ENCODE measurements around the gene INPPL1.

INPPL1 gene

GRCh38 chr11:72250661-72251464 is 26.3 kb downstream of the INPPL1 start:
- DNase-seq: no peak
- Histone ChIP-seq H3K27me3 (replicated peaks; ENCODE audit: insufficient read depth, low read length) (no peaks in the 10 kb centered on the region), H3K9me2 (replicated peaks; ENCODE audit: insufficient read depth, low read length) (no peaks in the 10 kb centered on the region), H3K4me3 (ENCODE audit: low read length) (no peak overlapping the region), H2AFZ (ENCODE audit: low read length) (no peak overlapping the region), H3K9me3 (replicated peaks; ENCODE audit: insufficient read depth, low read length) (no peaks in the 10 kb centered on the region), H3K27ac (ENCODE audit: low read length) (no peak overlapping the region), H3K79me2 (ENCODE audit: low read length) (no peaks in the 10 kb centered on the region), H3K4me2 (ENCODE audit: low read depth, low read length) (no peak overlapping the region), H3K9ac (ENCODE audit: low read length) (no peak overlapping the region), H3K36me3 (replicated peaks; ENCODE audit: insufficient read depth, low read length) (no peaks in the 10 kb centered on the region), H3K4me1 (ENCODE audit: low read length) (peaks cover 22% of the 10 kb centered on the region), H3F3A (ENCODE audit: insufficient read depth, low read length) (peaks cover 15% of the 10 kb centered on the region), H4K20me1 (ENCODE audit: insufficient read depth, low read length) (no peaks in the 10 kb centered on the region)
- no peak for TF ChIP-seq EZH2 (optimal IDR thresholded peaks at IDR 0.05; ENCODE audit: low read depth, low read length)
- no peak for TF ChIP-seq EZH2phosphoT487 (IDR thresholded peaks at IDR 0.05; ENCODE audit: low read length)
- no peak for TF ChIP-seq CTCF (IDR thresholded peaks at IDR 0.05; ENCODE audit: low read length)

GRCh38 chr11:72251614-72252013 is 27.0 kb downstream of the INPPL1 start:
- TF ChIP-seq CTCF (IDR thresholded peaks at IDR 0.05; ENCODE audit: low read length) (no peak), EZH2 (optimal IDR thresholded peaks at IDR 0.05; ENCODE audit: low read depth, low read length) (no peak), EZH2phosphoT487 (IDR thresholded peaks at IDR 0.05; ENCODE audit: low read length) (no peak)
- Histone ChIP-seq H3K4me2 (ENCODE audit: low read depth, low read length) (no peak overlapping the region), H3K27ac (ENCODE audit: low read length) (no peak overlapping the region), H4K20me1 (ENCODE audit: insufficient read depth, low read length) (no peaks in the 10 kb centered on the region), H3F3A (ENCODE audit: insufficient read depth, low read length) (peaks cover 21% of the 10 kb centered on the region), H3K9me2 (replicated peaks; ENCODE audit: insufficient read depth, low read length) (no peaks in the 10 kb centered on the region), H3K9ac (ENCODE audit: low read length) (no peak overlapping the region), H3K79me2 (ENCODE audit: low read length) (no peaks in the 10 kb centered on the region), H3K4me3 (ENCODE audit: low read length) (no peak overlapping the region), H3K36me3 (replicated peaks; ENCODE audit: insufficient read depth, low read length) (no peaks in the 10 kb centered on the region), H3K4me1 (ENCODE audit: low read length) (peaks cover 29% of the 10 kb centered on the region), H3K9me3 (replicated peaks; ENCODE audit: insufficient read depth, low read length) (no peaks in the 10 kb centered on the region), H3K27me3 (replicated peaks; ENCODE audit: insufficient read depth, low read length) (no peaks in the 10 kb centered on the region), H2AFZ (ENCODE audit: low read length) (no peak overlapping the region)
- DNase-seq: no peak

- Histone ChIP-seq H3K27ac (ENCODE audit: low read length) (no peak overlapping the region), H3K9me2 (replicated peaks; ENCODE audit: insufficient read depth, low read length) (no peaks in the 10 kb centered on the region), H3K4me2 (ENCODE audit: low read depth, low read length) (no peak overlapping the region), H3F3A (ENCODE audit: insufficient read depth, low read length) (peaks cover 21% of the 10 kb centered on the region), H4K20me1 (ENCODE audit: insufficient read depth, low read length) (no peaks in the 10 kb centered on the region), H3K9ac (ENCODE audit: low read length) (no peak overlapping the region), H2AFZ (ENCODE audit: low read length) (no peak overlapping the region), H3K36me3 (replicated peaks; ENCODE audit: insufficient read depth, low read length) (no peaks in the 10 kb centered on the region), H3K79me2 (ENCODE audit: low read length) (no peaks in the 10 kb centered on the region), H3K4me3 (ENCODE audit: low read length) (no peak overlapping the region), H3K9me3 (replicated peaks; ENCODE audit: insufficient read depth, low read length) (no peaks in the 10 kb centered on the region), H3K27me3 (replicated peaks; ENCODE audit: insufficient read depth, low read length) (no peaks in the 10 kb centered on the region), H3K4me1 (ENCODE audit: low read length) (peaks cover 29% of the 10 kb centered on the region)
- TF ChIP-seq CTCF (IDR thresholded peaks at IDR 0.05; ENCODE audit: low read length) (no peak), EZH2 (optimal IDR thresholded peaks at IDR 0.05; ENCODE audit: low read depth, low read length) (no peak)
- DNase-seq: no peak
Observed at GRCh38 chr11:72253392-72253791, 28.8 kb downstream of the INPPL1 start.

Data from MM.1S (cell line).